Effector memory CD4-positive, alpha-beta T cell (primary cell): ENCODE results near the gene EPB41L4A.

Experiments
- DNase-seq, 3 donors: peaks; one replicate each; pipeline ENCODE4 v3.0.0-alpha.2; 2020
- H3K27ac ChIP-seq: 2 replicates; pipeline ENCODE4 v1.7.0; 2013; ENCODE audit warnings: mild to moderate bottlenecking, low read length, moderate library complexity; ENCODE audit not compliant: insufficient read depth, poor library complexity, severe bottlenecking
- H3K27me3 ChIP-seq: replicated peaks from 2 replicates; pipeline ENCODE4 v1.7.0; 2013; ENCODE audit warnings: mild to moderate bottlenecking, low read length; ENCODE audit not compliant: insufficient read depth, control insufficient read depth, poor library complexity, severe bottlenecking
- H3K36me3 ChIP-seq: 2 replicates; pipeline ENCODE4 v1.7.0; 2013; ENCODE audit warnings: mild to moderate bottlenecking, low read length, moderate library complexity; ENCODE audit not compliant: control insufficient read depth, insufficient read depth
- H3K4me1 ChIP-seq: 2 replicates; pipeline ENCODE4 v1.7.0; 2013; ENCODE audit warnings: low read length, mild to moderate bottlenecking; ENCODE audit not compliant: control insufficient read depth, insufficient read depth, poor library complexity, severe bottlenecking
- H3K4me3 ChIP-seq: 2 replicates; pipeline ENCODE4 v1.7.0; 2013; ENCODE audit warnings: low read length, low read depth, mild to moderate bottlenecking; ENCODE audit not compliant: insufficient read depth, poor library complexity, severe bottlenecking
- H3K9me3 ChIP-seq: 2 replicates; pipeline ENCODE4 v1.7.0; 2013; ENCODE audit warnings: mild to moderate bottlenecking, low read length, moderate library complexity; ENCODE audit not compliant: control insufficient read depth

EPB41L4A gene

DNA sequence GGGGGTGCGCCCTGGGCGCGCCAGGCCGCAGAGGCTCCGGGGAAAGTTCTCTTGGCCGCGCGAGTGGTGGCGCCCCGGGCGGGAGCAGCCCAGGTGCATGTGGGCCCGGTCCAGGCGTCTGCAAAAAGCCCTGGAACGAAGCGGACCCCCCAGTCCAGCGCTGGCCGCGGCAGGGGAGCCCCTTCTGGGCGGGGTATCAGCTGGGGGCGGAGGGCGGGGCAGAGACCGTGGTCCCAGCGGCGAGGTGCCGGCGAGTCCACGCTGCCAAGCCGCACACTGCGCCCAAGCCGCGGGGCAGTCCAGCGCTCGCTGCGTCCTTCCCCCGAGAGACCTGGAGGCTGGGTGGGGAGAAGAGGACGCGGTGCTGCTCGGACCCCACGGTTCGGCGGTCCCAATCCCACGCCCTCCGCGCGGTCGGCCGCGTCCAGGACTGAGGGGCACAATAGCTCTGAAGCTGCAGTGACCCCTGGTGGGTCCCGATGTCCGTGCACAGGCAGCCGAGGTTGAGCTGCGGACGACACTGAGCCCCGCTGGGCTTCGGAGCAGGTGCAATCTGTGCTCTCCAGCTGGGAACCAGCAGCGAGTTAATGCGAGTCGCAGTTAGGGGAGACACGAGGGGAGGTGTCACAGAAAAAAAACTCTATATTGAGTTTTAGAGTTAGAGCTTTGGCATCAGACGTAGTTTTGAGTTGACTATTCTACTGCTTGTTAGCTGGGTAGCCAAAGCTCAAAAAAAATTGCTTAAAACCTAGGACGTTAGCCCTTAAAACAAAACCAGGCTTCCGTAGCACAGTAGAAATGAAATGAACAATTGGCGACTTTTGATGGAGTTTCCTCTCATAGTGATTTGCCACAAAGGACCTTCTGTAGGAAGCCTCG lies 1.1 kb upstream of the EPB41L4A start:
- Histone ChIP-seq H3K27me3 (peaks cover 8% of the 10 kb centered on the region), H3K9me3 (no peaks in the 10 kb centered on the region), H3K4me3 (peak overlapping the region; percentile 60), H3K4me1 (peaks cover 15% of the 10 kb centered on the region), H3K27ac (no peak overlapping the region), H3K36me3 (no peaks in the 10 kb centered on the region)
- peak in 1 of 3 donors; percentile 19 for DNase-seq

DNA sequence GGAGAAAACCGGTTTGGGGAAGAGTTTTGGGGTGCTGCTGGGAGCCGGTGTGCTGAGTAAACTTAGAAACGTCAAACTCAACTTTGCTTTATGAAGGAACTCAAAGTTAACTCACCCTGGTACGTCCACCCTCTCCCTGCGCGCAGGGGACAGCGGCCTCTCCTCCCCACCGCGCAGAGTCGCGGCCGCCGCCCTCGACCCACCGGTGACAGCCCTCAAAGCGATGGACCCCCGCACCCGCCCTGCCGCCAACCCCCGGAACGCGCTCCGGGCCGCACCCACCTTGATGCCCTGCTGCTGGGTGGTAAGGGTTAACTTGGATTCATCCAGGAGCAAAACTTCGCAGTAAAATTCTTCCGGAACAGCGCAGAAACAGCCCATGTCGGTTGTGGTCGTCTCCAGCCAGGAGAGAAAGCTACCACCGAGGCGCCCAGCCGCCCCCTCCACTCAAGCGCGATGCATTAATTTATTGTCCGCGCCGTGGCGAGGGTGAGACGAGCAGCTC lies 366 bp downstream of the EPB41L4A start:
- Histone ChIP-seq H3K4me1 (peaks cover 15% of the 10 kb centered on the region), H3K27ac (no peak overlapping the region), H3K9me3 (no peaks in the 10 kb centered on the region), H3K4me3 (peak overlapping the region; percentile 60), H3K36me3 (no peaks in the 10 kb centered on the region), H3K27me3 (peaks cover 8% of the 10 kb centered on the region)
- no peak for DNase-seq

DNA sequence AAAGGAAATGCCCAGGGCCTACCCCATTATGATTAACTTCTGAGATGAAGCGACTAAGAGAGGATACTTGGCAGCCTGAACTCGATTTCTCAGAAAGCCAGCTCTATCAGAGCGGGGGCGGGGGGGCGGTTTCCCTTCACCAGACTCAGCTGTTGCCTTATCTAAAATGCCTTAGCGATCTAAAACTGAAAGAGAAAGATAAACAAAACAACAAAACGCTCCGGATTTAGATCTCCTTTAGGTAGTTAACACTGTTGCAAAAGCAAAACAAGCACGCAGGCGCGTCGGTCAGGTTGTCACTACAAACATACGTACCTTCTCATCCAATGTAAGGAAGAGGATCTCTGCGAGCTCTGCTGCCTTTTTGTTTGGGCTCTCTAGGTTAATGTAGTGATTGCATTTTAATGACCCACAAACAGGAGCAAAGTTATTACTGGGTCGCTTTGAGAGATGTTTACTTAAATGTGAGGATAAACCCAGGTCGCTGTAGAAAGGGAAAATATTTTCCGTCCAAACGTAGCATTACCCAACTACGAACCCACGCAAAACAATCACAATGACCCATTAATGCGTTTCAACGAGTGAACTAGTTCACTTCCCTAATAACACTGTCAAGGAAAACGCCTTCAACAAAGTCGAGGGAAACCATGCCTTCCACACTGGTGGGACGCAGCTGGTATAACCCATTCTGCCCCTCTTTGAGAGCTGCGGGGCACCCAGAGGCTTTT lies 982 bp downstream of the EPB41L4A start:
- DNase-seq = peak in 1 of 3 donors; percentile 26
- Histone ChIP-seq H3K27me3 (peaks cover 8% of the 10 kb centered on the region), H3K4me3 (peak overlapping the region; percentile 60), H3K9me3 (no peaks in the 10 kb centered on the region), H3K4me1 (peaks cover 15% of the 10 kb centered on the region), H3K36me3 (no peaks in the 10 kb centered on the region), H3K27ac (no peak overlapping the region)

DNA sequence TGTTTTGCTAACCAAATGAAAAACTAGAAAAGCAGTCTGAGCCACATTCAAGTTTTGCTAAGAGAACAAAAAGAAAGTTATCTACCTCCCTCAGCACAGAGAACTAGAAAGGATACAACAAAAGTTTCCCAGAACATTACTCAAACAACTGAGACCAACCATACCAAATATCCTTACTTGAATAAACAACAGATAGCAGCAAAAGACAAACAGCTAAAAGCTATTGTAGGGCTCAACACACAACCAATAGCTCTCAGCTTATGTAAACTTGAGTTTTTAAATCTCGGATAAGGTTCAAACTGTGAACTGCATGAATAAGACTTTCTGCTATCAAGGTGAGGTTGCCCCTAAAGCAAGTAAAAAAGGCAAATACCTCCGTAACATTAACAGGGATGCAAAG lies 3.5 kb downstream of the EPB41L4A start:
- Histone ChIP-seq H3K4me1 (peaks cover 15% of the 10 kb centered on the region), H3K9me3 (no peaks in the 10 kb centered on the region), H3K36me3 (no peaks in the 10 kb centered on the region), H3K27me3 (peaks cover 12% of the 10 kb centered on the region), H3K27ac (no peak overlapping the region), H3K4me3 (no peak overlapping the region)
- DNase-seq = no peak

DNA sequence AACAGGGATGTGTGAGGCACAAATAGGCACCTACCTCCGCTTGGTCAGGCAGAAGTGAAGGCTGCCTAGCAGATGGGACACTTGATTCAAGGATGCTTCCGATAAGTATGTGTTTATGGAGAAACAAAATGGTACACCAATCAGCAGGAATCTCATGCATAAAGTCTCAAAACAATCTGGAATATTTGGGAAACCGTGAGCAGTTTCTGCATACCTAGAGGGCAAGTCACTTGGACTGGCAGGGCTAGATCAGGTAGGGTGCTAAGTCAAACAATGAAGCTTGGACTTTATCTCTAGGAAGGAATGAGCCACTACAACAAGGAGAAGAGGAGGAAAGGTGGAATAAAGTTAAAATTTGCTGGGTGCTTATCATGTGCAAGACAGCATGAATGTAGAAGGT lies 5.5 kb downstream of the EPB41L4A start:
- H3K27me3 ChIP-seq = peaks cover 7% of the 10 kb centered on the region
- no peaks in the 10 kb centered on the region for H3K9me3 ChIP-seq
- no peak for DNase-seq
- peaks cover 1% of the 10 kb centered on the region for H3K4me1 ChIP-seq
- H3K36me3 ChIP-seq = no peaks in the 10 kb centered on the region
- no peak overlapping the region for H3K27ac ChIP-seq
- H3K4me3 ChIP-seq = no peak overlapping the region

DNA sequence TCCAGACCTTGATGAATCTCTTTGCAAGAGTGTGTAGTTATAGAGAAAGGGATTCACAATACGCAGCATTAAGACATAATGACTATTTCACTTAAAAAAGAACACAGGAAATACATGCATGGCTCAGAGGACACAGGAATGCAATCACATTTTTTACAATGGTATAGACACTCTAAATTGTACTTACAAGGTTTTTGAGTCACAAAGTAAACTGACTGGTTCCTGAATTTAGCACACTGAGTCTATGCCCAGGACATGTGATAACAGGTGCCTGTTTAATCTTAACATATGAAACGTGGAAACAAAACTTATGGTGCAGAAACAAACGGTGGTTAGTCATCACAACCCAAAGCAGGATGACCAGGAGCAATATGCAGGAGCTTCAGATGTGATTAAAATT lies 6.7 kb downstream of the EPB41L4A start:
- H3K27me3 ChIP-seq = peaks cover 7% of the 10 kb centered on the region
- no peak overlapping the region for H3K4me3 ChIP-seq
- no peaks in the 10 kb centered on the region for H3K9me3 ChIP-seq
- no peaks in the 10 kb centered on the region for H3K36me3 ChIP-seq
- H3K4me1 ChIP-seq = no peaks in the 10 kb centered on the region
- no peak overlapping the region for H3K27ac ChIP-seq
- no peak for DNase-seq

DNA sequence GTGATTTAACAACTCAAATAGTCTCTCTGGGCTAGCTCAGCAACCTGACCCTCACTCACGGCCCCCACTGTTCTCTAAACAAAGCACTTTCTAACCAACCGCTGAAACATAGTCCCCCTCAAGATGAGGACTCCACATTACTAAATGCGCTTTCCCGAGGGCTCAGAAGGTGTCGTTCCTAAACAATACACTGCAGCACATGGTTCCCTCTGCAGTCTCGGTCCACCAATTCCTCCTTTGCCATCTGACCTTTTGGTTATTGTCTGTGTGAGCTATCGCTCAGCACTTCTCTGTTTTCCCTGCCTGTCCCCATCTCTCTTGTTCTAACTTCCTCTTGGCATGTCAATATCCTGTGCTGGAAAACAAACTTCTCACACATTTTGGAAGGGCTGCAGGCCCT lies 7.2 kb downstream of the EPB41L4A start:
- Histone ChIP-seq H3K36me3 (no peaks in the 10 kb centered on the region), H3K9me3 (no peaks in the 10 kb centered on the region), H3K4me1 (no peaks in the 10 kb centered on the region), H3K4me3 (no peak overlapping the region), H3K27ac (no peak overlapping the region), H3K27me3 (peaks cover 7% of the 10 kb centered on the region)
- DNase-seq = no peak

DNA sequence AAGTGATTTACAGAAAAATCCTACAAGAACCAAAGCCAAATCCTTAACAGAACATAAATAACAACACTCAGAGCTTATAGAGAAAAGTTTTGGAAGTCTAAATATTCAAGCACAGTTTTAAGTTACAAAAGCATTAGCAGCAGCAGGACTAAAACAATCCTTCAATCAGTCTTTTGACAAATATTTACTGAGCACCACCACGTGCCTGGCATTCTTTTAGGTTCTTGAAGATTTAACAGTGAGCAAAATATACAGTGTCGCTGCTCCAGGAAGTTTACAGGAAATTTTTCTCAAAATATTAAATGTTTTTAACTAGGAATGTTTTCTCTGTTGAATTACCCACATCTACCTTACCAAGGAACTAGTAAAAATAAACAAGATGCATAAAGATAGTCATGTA lies 11.4 kb downstream of the EPB41L4A start:
- no peaks in the 10 kb centered on the region for H3K36me3 ChIP-seq
- H3K4me3 ChIP-seq = no peak overlapping the region

DNA sequence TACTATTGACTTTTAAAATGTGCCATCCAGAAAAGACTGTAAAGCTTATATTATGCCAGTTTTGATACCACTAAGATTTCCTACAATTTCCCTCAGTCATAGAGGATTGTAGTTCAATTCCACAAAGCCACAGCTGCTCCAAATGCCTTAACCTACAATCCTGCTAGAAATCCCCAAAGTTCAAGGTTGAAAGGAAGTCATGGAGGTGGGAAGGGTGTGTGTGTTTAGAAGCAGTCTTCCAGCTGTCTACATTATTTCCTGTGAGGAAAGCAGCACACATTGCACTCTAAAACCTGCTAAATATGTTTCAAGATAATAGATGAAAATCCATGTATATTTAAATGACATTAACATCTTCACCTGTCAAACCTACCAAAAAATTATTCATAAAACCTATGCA lies 11.8 kb downstream of the EPB41L4A start:
- H3K4me3 ChIP-seq = no peak overlapping the region
- H3K36me3 ChIP-seq = no peaks in the 10 kb centered on the region
- peaks cover 7% of the 10 kb centered on the region for H3K27me3 ChIP-seq
- H3K9me3 ChIP-seq = no peaks in the 10 kb centered on the region
- no peaks in the 10 kb centered on the region for H3K4me1 ChIP-seq
- no peak overlapping the region for H3K27ac ChIP-seq
- no peak for DNase-seq

More for the DNA sequence above, 11.4 kb downstream of the EPB41L4A start:
- Histone ChIP-seq H3K27me3 (peaks cover 7% of the 10 kb centered on the region), H3K27ac (no peak overlapping the region), H3K9me3 (no peaks in the 10 kb centered on the region), H3K4me1 (no peaks in the 10 kb centered on the region)
- no peak for DNase-seq

DNA sequence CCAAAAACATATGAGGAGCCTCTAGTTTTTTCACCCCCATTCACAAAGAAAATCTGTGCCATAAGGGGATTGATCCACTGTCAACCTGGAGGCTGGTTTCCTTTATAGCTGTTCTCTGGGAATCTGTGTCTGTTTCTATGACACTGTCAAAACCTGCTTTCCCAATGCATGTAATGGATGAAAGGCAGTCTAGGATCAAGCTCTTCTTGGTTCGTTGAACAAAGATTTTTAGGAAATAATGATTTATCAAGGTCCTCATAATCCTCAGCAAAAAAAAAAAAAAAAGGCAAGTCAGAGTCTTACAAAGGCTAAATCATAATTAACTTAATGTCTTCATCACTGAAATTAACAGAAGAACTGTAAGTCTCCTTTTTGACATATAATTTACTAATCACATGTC lies 16.0 kb downstream of the EPB41L4A start:
- Histone ChIP-seq H3K27ac (no peak overlapping the region), H3K36me3 (no peaks in the 10 kb centered on the region), H3K4me3 (no peak overlapping the region), H3K27me3 (no peaks in the 10 kb centered on the region), H3K9me3 (no peaks in the 10 kb centered on the region), H3K4me1 (no peaks in the 10 kb centered on the region)
- DNase-seq = no peak
